ENCODE measurements around the gene KCNIP3. TPM values are rescaled to one million over a fixed set of nuclear protein-coding genes. Genes with fewer than 3 reads are reported as not detected.

KCNIP3 gene
- total RNA-seq, 1 experiment from 2014 or later = 4.5 TPM

DNA sequence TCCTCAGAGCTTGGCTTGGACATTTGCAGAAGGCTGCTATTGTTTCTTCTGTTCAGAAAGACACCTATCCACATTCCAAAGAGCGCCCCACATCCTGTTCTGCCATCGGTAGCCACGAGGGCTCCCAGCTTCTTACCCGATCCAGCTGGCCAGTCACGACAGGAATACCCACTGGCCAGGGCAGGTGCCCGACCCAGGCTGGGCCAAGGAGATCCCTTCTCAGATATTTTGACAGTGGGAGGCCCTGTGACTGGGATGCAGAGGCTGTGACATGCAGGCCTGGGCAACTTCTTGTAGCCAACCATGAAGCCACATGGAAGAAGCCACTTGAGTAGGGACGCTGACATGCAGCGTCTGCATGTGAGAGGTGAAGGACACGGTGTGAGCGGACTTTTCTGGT lies 34.5 kb downstream of the KCNIP3 start:
- Histone ChIP-seq H3K4me2 (no peak overlapping the region), H3K9me3 (ENCODE audit: insufficient read depth, low read depth) (no peaks in the 10 kb centered on the region), H3F3A (ENCODE audit: insufficient read depth, low read depth) (no peaks in the 10 kb centered on the region), H3K9me2 (ENCODE audit: insufficient read depth) (no peaks in the 10 kb centered on the region), H3K27me3 (ENCODE audit: insufficient read depth, low read depth) (no peaks in the 10 kb centered on the region), H3K4me1 (replicated peaks; ENCODE audit: insufficient read depth) (no peaks in the 10 kb centered on the region), H3K79me2 (ENCODE audit: low read depth) (no peaks in the 10 kb centered on the region), H4K20me1 (ENCODE audit: insufficient read depth) (no peaks in the 10 kb centered on the region), H3K4me3 (no peak overlapping the region), H3K27ac (no peak overlapping the region), H2AFZ (no peak overlapping the region), H3K36me3 (ENCODE audit: low read depth) (no peaks in the 10 kb centered on the region)
- POLR2A ChIA-PET (ENCODE audit: unreplicated experiment) = no interaction called here
- DNase-seq = no peak
- CTCF ChIA-PET = interaction anchor here (0.8 to 1.0 kb wide), 2 partner anchors 57 to 71 kb away, joined by 3 to 4 read pairs; partner anchors contain the start of genes FAHD2A and PROM2
- no TSS peak for BruUV-seq (replicated peaks)
- no peak for TF ChIP-seq EZH2 (IDR thresholded peaks at IDR 0.05; ENCODE audit: low read depth)
- TF ChIP-seq, protein P1, sequence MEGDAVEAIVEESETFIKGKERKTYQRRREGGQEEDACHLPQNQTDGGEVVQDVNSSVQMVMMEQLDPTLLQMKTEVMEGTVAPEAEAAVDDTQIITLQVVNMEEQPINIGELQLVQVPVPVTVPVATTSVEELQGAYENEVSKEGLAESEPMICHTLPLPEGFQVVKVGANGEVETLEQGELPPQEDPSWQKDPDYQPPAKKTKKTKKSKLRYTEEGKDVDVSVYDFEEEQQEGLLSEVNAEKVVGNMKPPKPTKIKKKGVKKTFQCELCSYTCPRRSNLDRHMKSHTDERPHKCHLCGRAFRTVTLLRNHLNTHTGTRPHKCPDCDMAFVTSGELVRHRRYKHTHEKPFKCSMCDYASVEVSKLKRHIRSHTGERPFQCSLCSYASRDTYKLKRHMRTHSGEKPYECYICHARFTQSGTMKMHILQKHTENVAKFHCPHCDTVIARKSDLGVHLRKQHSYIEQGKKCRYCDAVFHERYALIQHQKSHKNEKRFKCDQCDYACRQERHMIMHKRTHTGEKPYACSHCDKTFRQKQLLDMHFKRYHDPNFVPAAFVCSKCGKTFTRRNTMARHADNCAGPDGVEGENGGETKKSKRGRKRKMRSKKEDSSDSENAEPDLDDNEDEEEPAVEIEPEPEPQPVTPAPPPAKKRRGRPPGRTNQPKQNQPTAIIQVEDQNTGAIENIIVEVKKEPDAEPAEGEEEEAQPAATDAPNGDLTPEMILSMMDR (conservative IDR thresholded peaks at IDR 0.05) = no peak
- intact Hi-C loops (cut with micrococcal nuclease; ENCODE audit: unreplicated experiment) = no loop called here

- Histone ChIP-seq H4K20me1 (ENCODE audit: insufficient read depth) (no peaks in the 10 kb centered on the region), H3K4me3 (no peak overlapping the region), H3K9me2 (ENCODE audit: insufficient read depth) (no peaks in the 10 kb centered on the region), H3K27me3 (ENCODE audit: insufficient read depth, low read depth) (peaks cover 4% of the 10 kb centered on the region), H3K36me3 (ENCODE audit: low read depth) (no peaks in the 10 kb centered on the region), H3K79me2 (ENCODE audit: low read depth) (no peaks in the 10 kb centered on the region), H3K27ac (no peak overlapping the region), H3K4me2 (no peak overlapping the region), H3F3A (ENCODE audit: insufficient read depth, low read depth) (no peaks in the 10 kb centered on the region), H2AFZ (no peak overlapping the region), H3K4me1 (replicated peaks; ENCODE audit: insufficient read depth) (no peaks in the 10 kb centered on the region), H3K9me3 (ENCODE audit: insufficient read depth, low read depth) (no peaks in the 10 kb centered on the region)
- ChIA-PET CTCF (interaction anchor here (0.8 kb wide), 1 partner anchor 70 kb away, joined by 3 read pairs; the partner anchor contains the start of gene FAHD2A), POLR2A (ENCODE audit: unreplicated experiment) (no interaction called here)
- TF ChIP-seq, protein P1 (conservative IDR thresholded peaks at IDR 0.05) = no peak
- no peak for TF ChIP-seq EZH2 (IDR thresholded peaks at IDR 0.05; ENCODE audit: low read depth)
- DNase-seq = no peak
- BruUV-seq (replicated peaks) = no TSS peak
- intact Hi-C loops (cut with micrococcal nuclease; ENCODE audit: unreplicated experiment) = no loop called here
These were observed 34.9 kb downstream of the KCNIP3 start for GRCh38 chr2:95332036-95332435.

GRCh38 chr2:95333056-95333455 lies 35.9 kb downstream of the KCNIP3 start:
- intact Hi-C loops (cut with micrococcal nuclease; ENCODE audit: unreplicated experiment) = no loop called here
- Histone ChIP-seq H4K20me1 (ENCODE audit: insufficient read depth) (no peaks in the 10 kb centered on the region), H3K79me2 (ENCODE audit: low read depth) (no peaks in the 10 kb centered on the region), H3K4me1 (replicated peaks; ENCODE audit: insufficient read depth) (no peaks in the 10 kb centered on the region), H3K9me3 (ENCODE audit: insufficient read depth, low read depth) (no peaks in the 10 kb centered on the region), H3K4me2 (no peak overlapping the region), H3K9me2 (ENCODE audit: insufficient read depth) (no peaks in the 10 kb centered on the region), H3K4me3 (no peak overlapping the region), H2AFZ (no peak overlapping the region), H3K27ac (no peak overlapping the region), H3K27me3 (ENCODE audit: insufficient read depth, low read depth) (peaks cover 6% of the 10 kb centered on the region), H3K36me3 (ENCODE audit: low read depth) (no peaks in the 10 kb centered on the region), H3F3A (ENCODE audit: insufficient read depth, low read depth) (no peaks in the 10 kb centered on the region)
- BruUV-seq (replicated peaks) = no TSS peak
- POLR2A ChIA-PET (ENCODE audit: unreplicated experiment) = no interaction called here
- CTCF ChIA-PET = no interaction called here
- TF ChIP-seq EZH2 (IDR thresholded peaks at IDR 0.05; ENCODE audit: low read depth) = no peak
- TF ChIP-seq, protein P1 (conservative IDR thresholded peaks at IDR 0.05) = no peak
- DNase-seq = no peak
